Smooth muscle cell (in vitro differentiated cells): ENCODE data around the gene RIPK4. TPM values are rescaled to one million over a fixed set of nuclear protein-coding genes. Genes with fewer than 3 reads are reported as not detected.

ENCODE experiments used
- DNase-seq: peaks from one replicate; lab custom pipeline; 2025; ENCODE audit not compliant: unreplicated experiment; lab: John Stamatoyannopoulos, UW
- H2AFZ ChIP-seq: fragments of 200-600 bp; sonication (generic); 2 replicates; pipeline ENCODE4 v1.6.0; 2016; ENCODE audit warnings: antibody characterized with exemption, low read depth, mild to moderate bottlenecking
- H3F3A ChIP-seq: fragments of 200-600 bp; sonication (generic); 2 replicates; pipeline ENCODE4 v1.6.0; 2017; ENCODE audit warnings: antibody characterized with exemption, low read depth
- H3K27ac ChIP-seq: fragments of 200-600 bp; sonication (generic); 2 replicates; pipeline ENCODE4 v1.5.1; 2016; ENCODE audit warnings: low read depth, mild to moderate bottlenecking
- H3K27me3 ChIP-seq: fragments of 200-600 bp; sonication (generic); 2 replicates; pipeline ENCODE4 v1.6.1; 2016; ENCODE audit warnings: low read depth, mild to moderate bottlenecking
- H3K36me3 ChIP-seq: fragments of 200-600 bp; sonication (generic); 2 replicates; pipeline ENCODE4 v1.5.1; 2016; ENCODE audit warnings: low read depth
- H3K4me1 ChIP-seq: fragments of 200-600 bp; sonication (generic); 2 replicates; pipeline ENCODE4 v1.5.1; 2016; ENCODE audit warnings: low read depth
- H3K4me2 ChIP-seq: fragments of 200-600 bp; sonication (generic); 2 replicates; pipeline ENCODE4 v1.6.0; 2016; ENCODE audit warnings: mild to moderate bottlenecking
- H3K4me3 ChIP-seq: fragments of 200-600 bp; sonication (generic); 2 replicates; pipeline ENCODE4 v1.5.1; 2016; ENCODE audit warnings: mild to moderate bottlenecking
- H3K79me2 ChIP-seq: fragments of 200-600 bp; sonication (generic); 2 replicates; pipeline ENCODE4 v1.6.0; 2016; ENCODE audit warnings: low read depth, mild to moderate bottlenecking
- H3K9ac ChIP-seq: fragments of 200-600 bp; sonication (generic); 2 replicates; pipeline ENCODE4 v1.6.0; 2016; ENCODE audit warnings: low read depth
- H3K9me3 ChIP-seq: fragments of 200-600 bp; sonication (generic); replicated peaks from 2 replicates; pipeline ENCODE4 v1.5.1; 2016; ENCODE audit warnings: low read depth
- H4K20me1 ChIP-seq: fragments of 200-600 bp; sonication (generic); 2 replicates; pipeline ENCODE4 v1.6.0; 2016; ENCODE audit warnings: low read depth
- WGBS: methylation state at CpG from one replicate; pipeline ENCODE4 v1.1.7; 2016; ENCODE audit warnings: low lambda C conversion rate; 5-methylcytosine and 5-hydroxymethylcytosine counted together
- polyA plus RNA-seq: library from polyadenylated mRNA; unstranded; fragments of >200 nt; fragmentation: Nextera tagmentation; extraction: Ambion mirVana; gene quantifications from 2 replicates; pipeline ENCODE4 v1.2.1, GENCODE V29; 2016
- total RNA-seq: library from RNA; depleted of rRNA; stranded (reverse); fragments of >200 nt; gene quantifications from 2 replicates; pipeline ENCODE4 v1.2.3, GENCODE V29; 2014
- TF ChIP-seq, protein P1 (sequence below): fragments of 200-600 bp; sonication (generic); IDR thresholded peaks from 2 replicates; pipeline ENCODE4 v1.5.1; 2017; ENCODE audit warnings: borderline replicate concordance, mild to moderate bottlenecking, antibody characterized with exemption; ENCODE audit not compliant: insufficient read depth, poor library complexity, severe bottlenecking

The RIPK4 gene
- total and polyA plus RNA-seq, 2 experiments from 2014 or later = 1.1 to 3.7 TPM

DNA sequence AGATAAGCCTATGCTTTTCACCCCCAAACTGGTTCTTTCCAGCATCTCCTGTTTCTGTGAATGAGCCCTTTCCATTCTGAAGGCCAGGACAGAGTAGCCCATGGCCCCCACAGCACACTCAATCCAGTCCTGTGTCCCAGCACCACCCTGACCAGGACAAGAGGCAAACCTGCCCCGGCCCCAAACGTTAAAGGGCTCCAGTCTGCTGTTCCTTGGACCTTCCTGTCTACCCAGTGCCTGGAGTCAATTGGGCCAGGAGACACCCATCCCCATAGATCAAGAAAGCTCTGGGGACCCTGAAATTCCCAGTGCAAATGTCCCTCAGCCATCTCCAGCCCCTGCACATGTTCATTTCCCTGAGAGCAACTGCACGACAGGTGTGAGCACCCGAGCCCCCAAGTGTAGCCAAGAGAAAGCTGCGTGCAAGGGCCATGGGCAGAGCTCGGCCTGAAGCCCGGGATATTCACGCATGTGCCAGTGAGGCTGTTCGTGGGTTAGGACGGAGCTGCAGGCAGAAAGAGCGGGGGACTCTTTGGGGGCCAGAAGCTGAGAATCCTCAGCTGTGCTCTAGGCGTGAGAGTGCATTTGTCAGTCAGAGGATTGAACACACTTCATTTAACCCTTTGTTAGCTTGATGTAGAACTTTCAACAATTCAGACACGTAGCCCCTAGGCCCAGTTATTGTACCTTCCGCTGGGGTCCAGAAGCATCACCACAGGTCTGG, 4.2 kb upstream of the RIPK4 start:
- Histone ChIP-seq H3K27ac (no peak overlapping the region), H3K9ac (no peak overlapping the region), H3K9me3 (no peaks in the 10 kb centered on the region), H3K36me3 (no peaks in the 10 kb centered on the region), H3K4me3 (no peak overlapping the region), H3K4me1 (peaks cover 34% of the 10 kb centered on the region), H3F3A (no peaks in the 10 kb centered on the region), H3K79me2 (no peaks in the 10 kb centered on the region), H4K20me1 (no peaks in the 10 kb centered on the region), H3K27me3 (peaks cover 78% of the 10 kb centered on the region), H3K4me2 (no peak overlapping the region), H2AFZ (no peak overlapping the region)
- WGBS = 85% methylated on average over 14 of the region's 14 CpGs
- TF ChIP-seq, protein P1, sequence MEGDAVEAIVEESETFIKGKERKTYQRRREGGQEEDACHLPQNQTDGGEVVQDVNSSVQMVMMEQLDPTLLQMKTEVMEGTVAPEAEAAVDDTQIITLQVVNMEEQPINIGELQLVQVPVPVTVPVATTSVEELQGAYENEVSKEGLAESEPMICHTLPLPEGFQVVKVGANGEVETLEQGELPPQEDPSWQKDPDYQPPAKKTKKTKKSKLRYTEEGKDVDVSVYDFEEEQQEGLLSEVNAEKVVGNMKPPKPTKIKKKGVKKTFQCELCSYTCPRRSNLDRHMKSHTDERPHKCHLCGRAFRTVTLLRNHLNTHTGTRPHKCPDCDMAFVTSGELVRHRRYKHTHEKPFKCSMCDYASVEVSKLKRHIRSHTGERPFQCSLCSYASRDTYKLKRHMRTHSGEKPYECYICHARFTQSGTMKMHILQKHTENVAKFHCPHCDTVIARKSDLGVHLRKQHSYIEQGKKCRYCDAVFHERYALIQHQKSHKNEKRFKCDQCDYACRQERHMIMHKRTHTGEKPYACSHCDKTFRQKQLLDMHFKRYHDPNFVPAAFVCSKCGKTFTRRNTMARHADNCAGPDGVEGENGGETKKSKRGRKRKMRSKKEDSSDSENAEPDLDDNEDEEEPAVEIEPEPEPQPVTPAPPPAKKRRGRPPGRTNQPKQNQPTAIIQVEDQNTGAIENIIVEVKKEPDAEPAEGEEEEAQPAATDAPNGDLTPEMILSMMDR = no peak
- no peak for DNase-seq

DNA sequence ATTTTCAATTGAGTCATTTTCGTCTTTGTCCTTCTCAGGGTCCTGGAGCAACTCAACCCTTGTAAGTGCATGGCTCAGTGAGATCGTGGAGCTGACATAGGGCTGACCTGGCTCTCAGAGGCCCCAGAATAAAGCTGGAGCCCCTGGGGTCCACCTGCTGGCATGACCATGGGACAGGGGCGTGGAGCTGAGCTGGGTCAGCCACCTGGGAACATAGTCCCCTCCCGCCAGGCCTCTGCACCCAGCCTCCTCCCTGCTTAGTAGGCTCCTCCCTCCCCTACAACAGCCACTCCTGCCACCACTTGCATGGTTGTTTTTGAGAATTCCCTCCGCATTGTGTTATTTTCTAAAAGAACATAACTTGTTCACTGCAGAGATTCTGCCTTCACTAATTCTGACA, 3.1 kb upstream of the RIPK4 start:
- 85% methylated on average over 5 of the region's 5 CpGs for WGBS
- H3K4me2 ChIP-seq = no peak overlapping the region

DNA sequence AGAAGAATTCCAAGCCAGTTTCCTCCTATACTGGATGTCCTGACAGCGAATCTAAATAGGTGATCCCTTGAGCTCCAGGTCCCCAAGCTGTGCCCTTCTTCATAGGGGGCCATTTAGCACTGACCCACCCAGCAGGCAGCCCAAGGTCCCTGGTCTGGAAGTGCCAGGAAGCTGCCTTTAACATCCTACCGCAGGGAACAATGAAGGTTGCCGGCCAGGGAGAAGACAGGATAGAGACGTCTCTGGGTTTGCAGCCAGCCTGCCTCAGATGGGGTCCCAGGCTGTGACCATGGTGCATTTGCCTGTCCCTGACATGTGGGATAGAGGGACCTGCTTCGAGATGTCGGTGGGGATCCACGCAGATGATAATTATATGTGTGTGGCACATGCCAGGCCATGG, 2.7 kb upstream of the RIPK4 start:
- Histone ChIP-seq H3K9ac (no peak overlapping the region), H3F3A (no peaks in the 10 kb centered on the region), H2AFZ (no peak overlapping the region), H3K27ac (no peak overlapping the region), H3K79me2 (no peaks in the 10 kb centered on the region), H3K4me2 (no peak overlapping the region), H3K36me3 (no peaks in the 10 kb centered on the region), H4K20me1 (peaks cover 14% of the 10 kb centered on the region), H3K4me3 (no peak overlapping the region), H3K27me3 (peaks cover 94% of the 10 kb centered on the region), H3K4me1 (peaks cover 34% of the 10 kb centered on the region), H3K9me3 (no peaks in the 10 kb centered on the region)
- TF ChIP-seq, protein P1 = no peak
- 52% methylated on average over 7 of the region's 7 CpGs for WGBS
- no peak for DNase-seq

More for the DNA sequence above, 3.1 kb upstream of the RIPK4 start:
- H3K4me3 ChIP-seq = no peak overlapping the region
- TF ChIP-seq, protein P1 = no peak
- no peaks in the 10 kb centered on the region for H3K9me3 ChIP-seq
- no peak overlapping the region for H3K27ac ChIP-seq
- peaks cover 90% of the 10 kb centered on the region for H3K27me3 ChIP-seq
- no peaks in the 10 kb centered on the region for H3F3A ChIP-seq
- no peak for DNase-seq
- peaks cover 10% of the 10 kb centered on the region for H4K20me1 ChIP-seq
- H3K4me1 ChIP-seq = peaks cover 34% of the 10 kb centered on the region
- no peaks in the 10 kb centered on the region for H3K36me3 ChIP-seq
- H3K79me2 ChIP-seq = no peaks in the 10 kb centered on the region
- no peak overlapping the region for H2AFZ ChIP-seq
- H3K9ac ChIP-seq = no peak overlapping the region

DNA sequence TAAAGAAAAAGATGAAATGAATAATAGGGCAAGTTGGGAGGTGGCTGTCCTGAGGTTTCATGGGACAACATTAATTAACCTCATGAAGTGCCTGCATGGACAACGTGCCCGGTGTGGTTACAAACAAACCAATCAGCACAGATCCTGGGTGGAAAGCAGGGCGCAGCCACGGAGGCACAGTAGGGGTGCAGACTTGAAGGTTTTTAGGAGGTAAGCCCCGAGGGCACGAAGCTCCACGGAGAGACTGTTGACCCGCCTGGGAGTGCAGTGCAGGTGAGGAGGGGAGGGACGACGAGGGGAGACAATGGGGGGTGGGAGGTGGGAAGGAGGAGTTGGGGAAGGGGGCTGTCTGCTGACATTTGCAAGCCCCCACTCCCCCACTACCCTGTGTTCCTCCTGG, 2.3 kb upstream of the RIPK4 start:
- Histone ChIP-seq H3K4me3 (peak overlapping the region; percentile 53), H3K9me3 (no peaks in the 10 kb centered on the region), H3F3A (no peaks in the 10 kb centered on the region), H2AFZ (no peak overlapping the region), H3K4me2 (peak overlapping the region; percentile 83), H3K27ac (no peak overlapping the region), H3K79me2 (no peaks in the 10 kb centered on the region), H3K36me3 (no peaks in the 10 kb centered on the region), H3K27me3 (peaks cover 94% of the 10 kb centered on the region), H3K4me1 (peaks cover 34% of the 10 kb centered on the region), H3K9ac (no peak overlapping the region), H4K20me1 (peaks cover 18% of the 10 kb centered on the region)
- TF ChIP-seq, protein P1 = no peak
- 8% methylated on average over 10 of the region's 10 CpGs for WGBS
- DNase-seq = no peak
